Panc1 (cell line): ENCODE measurements around the gene ESYT2. TPM values are rescaled to one million over a fixed set of nuclear protein-coding genes. Genes with fewer than 3 reads are reported as not detected.

Experiments used
- ATAC-seq: fragments of 200-7000 bp; cut with Tn5 transposase; 2 replicates; pipeline ENCODE4 v1.9.1; 2020; ENCODE audit warnings: mild to moderate bottlenecking, moderate library complexity
- BruUV-seq: library from RNA; stranded (reverse); fragments of 400-500 nt; replicated peaks from 2 replicates; lab custom pipeline; 2021; lab: Mats Ljungman, UMichigan
- CTCF ChIA-PET: fragments of 300-600 bp; sonication (Branson Sonifier 250); formaldehyde crosslinking; loops from one replicate; lab custom pipeline; 2022; ENCODE audit warnings: antibody characterized with exemption; lab: Charles Lee
- POLR2A ChIA-PET: fragments of 300-600 bp; sonication (Branson Sonifier 250); formaldehyde crosslinking; loops from one replicate; lab custom pipeline; 2022; ENCODE audit warnings: antibody characterized with exemption; lab: Charles Lee
- DNase-seq: peaks from one replicate; pipeline ENCODE4 v3.0.0-alpha.2; 2010; ENCODE audit warnings: low read depth, low spot score
- H3K27ac ChIP-seq: 2 replicates; pipeline ENCODE4 v1.5.1; 2011; ENCODE audit warnings: mild to moderate bottlenecking, low read length, inconsistent platforms
- H3K27me3 ChIP-seq: fragments of 200-500 bp; sonication (Bioruptor generic); 2 replicates; pipeline ENCODE4 v1.6.0; 2014; ENCODE audit warnings: low read length, inconsistent platforms; ENCODE audit not compliant: control insufficient read depth, insufficient read depth
- H3K36me3 ChIP-seq: fragments of 200-500 bp; sonication (Bioruptor generic); 2 replicates; pipeline ENCODE4 v1.5.1; 2014; ENCODE audit warnings: inconsistent platforms, mild to moderate bottlenecking, low read length, moderate library complexity; ENCODE audit not compliant: control insufficient read depth, insufficient read depth
- H3K4me1 ChIP-seq: 2 replicates; pipeline ENCODE4 v1.5.1; 2011; ENCODE audit warnings: inconsistent platforms, mild to moderate bottlenecking, low read length, moderate library complexity; ENCODE audit not compliant: control insufficient read depth, insufficient read depth
- H3K4me3 ChIP-seq, 2 experiments: 2 replicates each; pipeline ENCODE4 v1.5.1; 2011 to 2012; ENCODE audit warnings: low read depth in 2 of 2, low read length in 2 of 2, mild to moderate bottlenecking in 2 of 2, inconsistent platforms in 1 of 2, moderate library complexity in 1 of 2
- H3K9me3 ChIP-seq: fragments of 200-500 bp; sonication (Bioruptor generic); 2 replicates; pipeline ENCODE4 v1.5.1; 2014; ENCODE audit warnings: low read depth, mild to moderate bottlenecking, inconsistent platforms, low read length, moderate library complexity; ENCODE audit not compliant: control insufficient read depth, insufficient read depth
- POLR2AphosphoS5 ChIP-seq: IDR thresholded peaks from 2 replicates; pipeline ENCODE4 v1.6.1; 2012; ENCODE audit warnings: mild to moderate bottlenecking, low read depth, low read length, moderate library complexity
- REST ChIP-seq, 2 experiments: IDR thresholded peaks; 2 replicates each; pipeline ENCODE4 v1.6.1; 2011 to 2012; ENCODE audit warnings: low read depth in 2 of 2, control low read depth in 1 of 2, low read length in 1 of 2, mild to moderate bottlenecking in 1 of 2, moderate library complexity in 1 of 2; ENCODE audit not compliant: insufficient read depth in 1 of 2
- SIN3A ChIP-seq: IDR thresholded peaks from 2 replicates; pipeline ENCODE4 v1.6.1; 2012; ENCODE audit warnings: low read depth, mild to moderate bottlenecking, low read length, moderate library complexity, borderline replicate concordance; ENCODE audit not compliant: insufficient read depth
- TCF7L2 ChIP-seq: IDR thresholded peaks from 2 replicates; pipeline ENCODE4 v1.6.1; 2011; ENCODE audit warnings: mild to moderate bottlenecking, low read depth, low read length, inconsistent platforms
- in situ Hi-C: cut with HindIII; loops from 2 replicates; pipeline ENCODE4 v1.10.0; 2016; ENCODE audit warnings: low sequenced_read_pairs, low pct_unique_long_range_greater_than_20kb
- intact Hi-C: fragments of 100-400 bp; cut with micrococcal nuclease; formaldehyde crosslinking; loops from one replicate; pipeline ENCODE4 v1.10.0; 2022; ENCODE audit not compliant: unreplicated experiment
- total RNA-seq: library from RNA; stranded (reverse); gene quantifications from one replicate; pipeline ENCODE4 v1.2.1, GENCODE V29; 2021; ENCODE audit not compliant: unreplicated experiment
- TF ChIP-seq, protein P1 (sequence below): fragments of 450-650 bp; IDR thresholded peaks from 2 replicates; pipeline ENCODE4 v1.5.1; 2017; ENCODE audit warnings: mild to moderate bottlenecking

ESYT2 gene
- total RNA-seq, 1 experiment from 2014 or later, result 92.7 TPM

DNA sequence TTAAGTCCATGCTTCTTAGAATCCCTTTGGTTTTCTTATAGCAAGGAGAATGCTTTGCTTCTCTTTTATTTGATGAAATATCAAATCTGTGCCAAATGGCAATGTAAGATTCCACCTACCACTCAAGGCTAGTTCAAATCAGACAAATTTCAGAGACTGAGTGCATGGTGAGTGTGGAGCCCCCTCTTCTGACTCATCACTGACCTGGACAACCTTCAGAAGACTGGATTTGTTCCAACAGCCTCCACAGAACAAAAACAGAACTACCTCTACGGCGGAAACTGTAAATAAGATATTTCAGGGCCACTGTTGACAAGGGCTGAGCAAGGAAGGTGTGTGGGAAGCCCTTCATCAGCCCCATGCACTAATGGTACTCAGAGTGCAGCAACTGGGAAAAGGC, 145.8 kb downstream of the ESYT2 start:
- in situ Hi-C loops, result no loop called here
- ChIA-PET POLR2A (no interaction called here), CTCF (no interaction called here)
- Histone ChIP-seq H3K27ac (no peak overlapping the region), H3K4me3 (no peak overlapping the region), H3K27me3 (no peaks in the 10 kb centered on the region), H3K4me1 (no peaks in the 10 kb centered on the region), H3K9me3 (no peaks in the 10 kb centered on the region), H3K36me3 (peaks cover 40% of the 10 kb centered on the region)
- no peak for TF ChIP-seq SIN3A
- no peak for TF ChIP-seq POLR2AphosphoS5
- TF ChIP-seq REST (IDR thresholded peaks at IDR 0.05; ENCODE audit: insufficient read depth in 1 of 2, low read depth in 2 of 2, low read length in 1 of 2), result no peak
- TF ChIP-seq, protein P1, sequence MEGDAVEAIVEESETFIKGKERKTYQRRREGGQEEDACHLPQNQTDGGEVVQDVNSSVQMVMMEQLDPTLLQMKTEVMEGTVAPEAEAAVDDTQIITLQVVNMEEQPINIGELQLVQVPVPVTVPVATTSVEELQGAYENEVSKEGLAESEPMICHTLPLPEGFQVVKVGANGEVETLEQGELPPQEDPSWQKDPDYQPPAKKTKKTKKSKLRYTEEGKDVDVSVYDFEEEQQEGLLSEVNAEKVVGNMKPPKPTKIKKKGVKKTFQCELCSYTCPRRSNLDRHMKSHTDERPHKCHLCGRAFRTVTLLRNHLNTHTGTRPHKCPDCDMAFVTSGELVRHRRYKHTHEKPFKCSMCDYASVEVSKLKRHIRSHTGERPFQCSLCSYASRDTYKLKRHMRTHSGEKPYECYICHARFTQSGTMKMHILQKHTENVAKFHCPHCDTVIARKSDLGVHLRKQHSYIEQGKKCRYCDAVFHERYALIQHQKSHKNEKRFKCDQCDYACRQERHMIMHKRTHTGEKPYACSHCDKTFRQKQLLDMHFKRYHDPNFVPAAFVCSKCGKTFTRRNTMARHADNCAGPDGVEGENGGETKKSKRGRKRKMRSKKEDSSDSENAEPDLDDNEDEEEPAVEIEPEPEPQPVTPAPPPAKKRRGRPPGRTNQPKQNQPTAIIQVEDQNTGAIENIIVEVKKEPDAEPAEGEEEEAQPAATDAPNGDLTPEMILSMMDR, result no peak
- TF ChIP-seq TCF7L2, result no peak
- no TSS peak for BruUV-seq
- intact Hi-C loops, result no loop called here
- no peak for ATAC-seq
- no peak for DNase-seq

DNA sequence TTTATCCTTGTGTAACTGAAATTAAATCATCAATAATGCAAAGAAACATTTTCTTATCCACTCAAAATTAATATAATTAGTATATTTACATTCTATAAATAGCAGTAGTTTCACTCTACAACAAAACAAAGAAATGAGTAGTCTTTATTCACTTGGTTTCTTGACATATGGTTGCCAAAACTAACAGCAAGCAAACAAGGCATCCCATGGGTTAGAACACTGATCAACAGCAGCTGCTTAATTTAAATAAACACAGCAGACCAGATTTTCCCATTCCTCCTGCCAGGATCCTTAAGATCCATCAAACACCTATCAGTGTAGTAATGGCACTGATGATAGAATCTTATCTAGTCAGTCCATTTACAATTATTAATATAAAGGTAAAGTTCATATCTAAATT, 146.9 kb downstream of the ESYT2 start:
- Histone ChIP-seq H3K4me1 (no peaks in the 10 kb centered on the region), H3K36me3 (peaks cover 31% of the 10 kb centered on the region), H3K27me3 (no peaks in the 10 kb centered on the region), H3K27ac (no peak overlapping the region), H3K4me3 (no peak overlapping the region), H3K9me3 (no peaks in the 10 kb centered on the region)
- BruUV-seq, result no TSS peak
- intact Hi-C loops (no loop called here), in situ Hi-C loops (no loop called here)
- ChIA-PET CTCF (no interaction called here), POLR2A (no interaction called here)
- DNase-seq, result no peak
- TF ChIP-seq POLR2AphosphoS5 (no peak), SIN3A (no peak)
- ATAC-seq, result no peak

Other genes with a start within 250 kb of the ESYT2 start
- gene PTPRN2, start 241.7 kb downstream of the ESYT2 start, total RNA-seq, result 1.1 TPM
- 81.4 TPM for gene NCAPG2, start 124.7 kb downstream of the ESYT2 start, total RNA-seq
- gene DYNC2I1, start 27.0 kb upstream of the ESYT2 start, total RNA-seq, result 21.3 TPM